KBM-7 (cell line): Measurements from ENCODE around the gene EXOC8.

Experiments used
- DNase-seq: peaks from one replicate; pipeline ENCODE4 v3.0.0-alpha.2; 2015
- in situ Hi-C: fragments of 300-500 bp; cut with MboI; formaldehyde crosslinking; loops from 2 replicates; pipeline ENCODE4 v1.14.3; 2020; ENCODE audit warnings: low sequenced_read_pairs, low pct_unique_long_range_greater_than_20kb, mixed read lengths

The EXOC8 gene

GRCh38 chr1:231319080-231319479 lies 18.6 kb downstream of the EXOC8 start:
- in situ Hi-C loops: no loop called here

DNA sequence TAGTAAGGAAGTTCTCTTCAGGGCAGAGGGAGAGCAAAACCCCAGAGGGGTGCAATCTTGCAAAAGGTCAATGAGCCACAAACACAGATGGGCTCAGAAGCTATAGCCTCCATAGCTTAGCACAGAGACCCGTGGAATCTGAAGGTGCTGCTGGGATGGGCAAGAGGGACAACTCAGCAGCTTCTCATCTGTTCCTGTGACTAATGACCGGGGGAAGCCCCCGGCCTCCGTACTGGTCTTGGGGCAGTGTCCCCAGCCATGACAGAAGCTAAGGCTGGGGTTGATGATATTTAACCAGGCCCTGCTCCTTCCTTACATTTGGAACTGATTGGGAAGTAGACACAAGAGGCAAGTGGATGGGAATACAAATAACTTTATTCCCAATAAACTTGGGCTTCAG lies 19.1 kb downstream of the EXOC8 start:
- in situ Hi-C loops: no loop called here
- DNase-seq: no peak

More at GRCh38 chr1:231319080-231319479, 18.6 kb downstream of the EXOC8 start:
- DNase-seq: no peak

GRCh38 chr1:231318015-231318355 lies 19.7 kb downstream of the EXOC8 start:
- DNase-seq: no peak
- in situ Hi-C loops: no loop called here

GRCh38 chr1:231317306-231318014 lies 20.2 kb downstream of the EXOC8 start:
- no peak for DNase-seq
- in situ Hi-C loops: no loop called here

GRCh38 chr1:231315887-231316286 lies 21.8 kb downstream of the EXOC8 start:
- in situ Hi-C loops: no loop called here
- peak; percentile 76 for DNase-seq

GRCh38 chr1:231313661-231314060 lies 24.0 kb downstream of the EXOC8 start:
- no peak for DNase-seq
- in situ Hi-C loops: no loop called here

DNA sequence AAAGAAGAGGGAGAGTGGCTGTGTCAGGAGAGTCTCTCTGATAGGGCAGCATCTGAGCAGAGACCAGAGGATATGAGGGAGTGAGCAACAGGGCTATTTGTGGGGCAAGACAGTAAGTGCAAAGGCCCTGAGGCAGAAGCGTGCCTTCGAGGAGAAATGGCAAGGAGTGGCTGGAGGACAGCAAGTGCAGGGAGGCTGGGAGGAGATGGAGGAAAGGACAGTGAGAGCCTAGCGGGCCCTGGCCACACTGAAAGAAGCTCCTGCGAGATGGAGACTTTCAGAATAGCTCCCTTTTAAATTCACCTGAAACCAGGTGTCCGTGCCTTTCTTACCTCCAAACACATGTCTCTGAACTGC lies 25.2 kb downstream of the EXOC8 start:
- in situ Hi-C loops: no loop called here
- DNase-seq: no peak

DNA sequence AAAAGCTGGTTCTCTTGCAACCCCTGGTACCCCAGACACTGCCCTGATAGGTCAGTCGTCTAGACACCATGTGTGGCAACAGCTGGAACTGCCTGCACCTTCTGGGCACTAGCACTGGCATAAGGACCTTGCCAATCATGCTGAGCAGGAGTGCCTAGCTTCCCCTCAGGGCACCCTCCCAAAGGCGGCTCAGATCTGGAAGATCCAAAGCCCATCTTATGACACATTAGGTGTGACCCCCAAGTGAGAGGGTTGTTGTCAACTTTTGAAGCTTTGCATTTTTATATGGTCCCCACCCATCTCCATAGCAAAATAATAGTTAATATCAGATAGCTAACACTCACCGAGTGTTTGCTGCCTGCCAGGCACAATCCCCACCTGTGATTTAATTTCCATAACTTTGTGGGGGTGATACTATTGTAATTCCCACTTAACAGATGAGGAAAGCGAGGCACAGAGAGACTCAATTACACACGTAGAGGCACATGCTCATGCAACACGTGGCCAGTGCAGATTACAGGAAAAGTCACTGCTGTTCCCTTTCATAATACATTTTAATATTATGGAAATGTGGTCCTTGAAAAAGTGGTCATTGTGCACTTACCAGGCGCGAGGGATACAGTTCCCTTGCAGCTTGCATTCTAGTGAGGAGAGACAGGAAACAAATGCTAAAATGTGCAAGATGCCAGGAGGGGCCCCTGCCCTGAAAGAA lies 25.8 kb downstream of the EXOC8 start:
- no peak for DNase-seq
- in situ Hi-C loops: no loop called here

DNA sequence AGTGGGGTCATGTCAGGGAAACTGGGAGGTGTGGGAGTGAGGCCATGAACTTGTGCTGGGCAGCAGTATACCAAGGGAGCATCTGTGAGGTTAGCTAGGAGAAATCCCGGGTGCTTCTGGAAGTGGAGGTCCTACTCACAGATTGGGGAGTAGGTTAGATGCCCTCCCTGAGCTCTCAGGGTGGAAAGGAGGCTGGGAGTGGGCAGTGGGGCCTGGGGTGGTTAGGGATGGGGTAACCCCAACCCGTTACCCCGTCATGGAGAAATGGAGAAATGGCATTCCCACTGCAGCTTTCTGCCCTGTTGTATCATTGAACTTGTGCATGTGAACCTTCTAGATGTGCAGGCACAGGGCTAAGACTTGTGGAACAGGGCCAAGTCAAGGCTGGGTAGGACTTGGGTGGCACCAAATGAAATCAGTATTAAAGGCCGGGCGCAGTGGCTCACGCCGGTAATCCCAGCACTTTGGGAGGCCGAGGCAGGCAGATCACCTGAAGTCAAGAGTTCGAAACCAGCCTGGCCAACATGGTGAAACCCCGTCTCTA lies 27.2 kb downstream of the EXOC8 start:
- in situ Hi-C loops: no loop called here
- no peak for DNase-seq

DNA sequence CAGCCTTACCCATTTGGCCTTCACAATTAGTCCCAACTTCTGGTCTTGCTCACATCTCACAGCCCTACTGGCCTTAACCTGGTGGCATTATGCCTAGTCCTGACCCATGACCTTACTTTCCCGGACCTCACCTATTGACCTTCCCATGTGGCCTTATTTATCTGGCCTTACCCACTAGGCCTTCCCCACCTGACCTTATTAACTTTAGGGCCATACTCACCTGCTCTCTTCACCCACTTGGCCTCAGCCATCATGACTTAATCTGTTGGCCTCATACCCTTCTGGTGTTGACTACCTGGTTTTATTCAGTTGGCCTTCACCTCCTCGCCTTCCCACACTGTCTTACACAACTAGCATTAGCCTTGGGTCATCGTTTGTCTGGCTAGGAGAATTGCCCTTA lies 35.7 kb downstream of the EXOC8 start:
- no peak for DNase-seq
- in situ Hi-C loops: no loop called here

GRCh38 chr1:231295938-231296337 lies 41.7 kb downstream of the EXOC8 start:
- DNase-seq: no peak
- in situ Hi-C loops: no loop called here

GRCh38 chr1:231286603-231287002 lies 51.0 kb downstream of the EXOC8 start:
- in situ Hi-C loops: no loop called here
- DNase-seq: no peak

DNA sequence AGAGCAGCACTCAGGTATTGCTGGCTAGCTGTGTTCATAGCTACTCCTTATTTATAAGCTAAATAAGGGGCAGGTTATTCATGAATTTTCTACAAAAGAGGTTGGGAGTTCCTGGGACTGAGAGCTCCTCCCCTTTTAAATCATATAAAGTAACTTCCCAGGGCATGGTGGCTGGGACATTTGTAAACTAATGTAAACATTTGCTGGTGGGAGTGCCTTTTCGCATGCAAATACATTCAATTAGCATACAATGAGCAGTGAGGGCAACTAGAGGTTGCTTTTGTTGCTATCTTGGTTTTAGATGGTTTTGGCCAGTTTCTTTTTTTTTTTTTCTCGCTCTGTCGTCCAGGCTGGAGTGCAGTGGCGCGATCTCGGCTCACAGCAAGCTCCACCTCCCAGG lies 53.2 kb downstream of the EXOC8 start:
- in situ Hi-C loops: no loop called here
- no peak for DNase-seq
